HG02884 (cell line): Measurements from ENCODE around the gene DNER.
"Not testable (repeated sequence)": the region's sequence is repeated elsewhere in the genome, so short reads cannot be mapped to it uniquely, and the experiment has no call there.

Source experiments
- ATAC-seq: cut with Tn5 transposase; IDR thresholded peaks from one replicate; pipeline ENCODE4 v1.9.1; 2021; ENCODE audit warnings: mild to moderate bottlenecking, moderate library complexity; ENCODE audit not compliant: unreplicated experiment

DNER gene

GRCh38 chr2:229715895-229716507, 1.6 kb upstream of the DNER start:
- no peak for ATAC-seq

GRCh38 chr2:229714736-229715541, 584 bp upstream of the DNER start:
- peak; percentile 38 for ATAC-seq

- peak; percentile 27 for ATAC-seq
Observed at GRCh38 chr2:229713371-229714079, 830 bp downstream of the DNER start.

- ATAC-seq, result no peak
Observed at GRCh38 chr2:229712136-229712535, 2.2 kb downstream of the DNER start.

- no peak for ATAC-seq
Observed at GRCh38 chr2:229708335-229708734, 6.0 kb downstream of the DNER start.

GRCh38 chr2:229703909-229704630, 10.3 kb downstream of the DNER start:
- no peak for ATAC-seq

- ATAC-seq, result no peak
Observed at GRCh38 chr2:229701716-229702115, 12.6 kb downstream of the DNER start.

GRCh38 chr2:229701062-229701461, 13.3 kb downstream of the DNER start:
- no peak for ATAC-seq

GRCh38 chr2:229695961-229696360, 18.4 kb downstream of the DNER start:
- no peak for ATAC-seq

GRCh38 chr2:229693845-229694244, 20.5 kb downstream of the DNER start:
- not testable (repeated sequence) for ATAC-seq

GRCh38 chr2:229691631-229692030, 22.7 kb downstream of the DNER start:
- no peak for ATAC-seq

GRCh38 chr2:229689307-229689839, 25.0 kb downstream of the DNER start:
- no peak for ATAC-seq

GRCh38 chr2:229688141-229688540, 26.2 kb downstream of the DNER start:
- no peak for ATAC-seq

GRCh38 chr2:229686122-229686919, 28.0 kb downstream of the DNER start:
- no peak for ATAC-seq

GRCh38 chr2:229684942-229685562, 29.3 kb downstream of the DNER start:
- ATAC-seq, result no peak

GRCh38 chr2:229679393-229680125, 34.8 kb downstream of the DNER start:
- ATAC-seq, result no peak

GRCh38 chr2:229675569-229675968, 38.8 kb downstream of the DNER start:
- ATAC-seq, result no peak

GRCh38 chr2:229674830-229675530, 39.4 kb downstream of the DNER start:
- no peak for ATAC-seq
